MM.1S (cell line): Measurements from ENCODE around the gene TPD52L1.

Source experiments
- CTCF ChIP-seq: fragments of 300-600 bp; sonication (generic); IDR thresholded peaks from 2 replicates; pipeline ENCODE4 v1.5.1; 2016; ENCODE audit warnings: antibody characterized with exemption, low read length, mixed read lengths
- EZH2 ChIP-seq: fragments of 300-600 bp; sonication (generic); optimal IDR thresholded peaks from 2 replicates; pipeline ENCODE3; 2017; ENCODE audit warnings: low read depth, mild to moderate bottlenecking, antibody characterized with exemption, low read length, mixed read lengths

- TF ChIP-seq CTCF (no peak), EZH2 (no peak)
Measured at GRCh38 chr6:125196613-125197012, 43.0 kb downstream of the TPD52L1 start.
